ENCODE measurements around the gene STUM.

STUM gene

GRCh38 chr1:226530591-226530990, 18.0 kb upstream of the STUM start:
- no peak for DNase-seq
- no peak overlapping the region for H3K27ac ChIP-seq

DNA sequence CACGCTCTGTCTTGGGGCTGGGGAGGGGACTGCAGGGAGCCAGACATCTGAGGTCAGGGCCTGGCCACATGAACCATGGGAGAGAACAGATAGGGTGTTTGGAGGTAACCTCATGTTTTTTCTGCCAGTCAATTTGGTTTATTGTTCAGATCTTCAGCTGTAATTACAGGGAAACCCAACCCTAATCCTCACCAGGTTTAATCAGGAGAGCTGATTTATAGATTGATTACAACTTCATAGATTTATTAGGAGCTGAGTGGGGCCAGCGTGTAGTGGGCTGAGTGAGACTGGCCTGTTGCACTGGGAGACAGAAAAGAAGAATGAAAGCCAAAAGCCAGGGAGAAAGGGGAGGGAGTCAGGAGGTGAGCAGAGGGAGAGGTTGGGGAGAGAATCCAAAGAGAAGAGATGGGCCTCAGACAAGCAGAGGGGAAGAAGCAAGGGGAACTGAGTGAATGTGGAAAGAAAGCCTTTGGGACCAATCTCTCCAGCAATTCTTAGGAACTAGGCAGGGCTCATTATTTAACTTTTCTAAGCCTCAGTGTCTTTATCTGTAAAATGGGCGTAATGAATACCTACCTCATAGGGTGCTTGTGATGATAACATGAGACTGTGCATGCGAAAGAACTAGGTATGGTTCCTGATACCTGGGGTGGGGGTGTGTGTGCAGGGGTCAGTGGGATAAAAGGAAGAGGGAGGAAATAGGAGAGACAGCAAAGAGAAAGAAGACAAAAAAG, 17.0 kb upstream of the STUM start:
- no peak for DNase-seq
- Histone ChIP-seq H3K4me3 (ENCODE audit: low read depth, low read length) (no peak overlapping the region), H3K27ac (no peak overlapping the region), H3K36me3 (replicated peaks) (no peaks in the 10 kb centered on the region), H3K27me3 (replicated peaks) (no peaks in the 10 kb centered on the region)
- no peak for TF ChIP-seq CTCF (IDR thresholded peaks at IDR 0.05; ENCODE audit: low read depth, low read length, missing control alignments)
- in situ Hi-C loops (cut with HindIII; ENCODE audit: low pct_ligation_motif_present, low sequenced_read_pairs), result no loop called here

More at GRCh38 chr1:226530591-226530990, 18.0 kb upstream of the STUM start:
- in situ Hi-C loops (cut with HindIII; ENCODE audit: low pct_ligation_motif_present, low sequenced_read_pairs), result no loop called here
- TF ChIP-seq CTCF (IDR thresholded peaks at IDR 0.05; ENCODE audit: low read depth, low read length, missing control alignments), result no peak
- Histone ChIP-seq H3K27me3 (replicated peaks) (no peaks in the 10 kb centered on the region), H3K4me3 (ENCODE audit: low read depth, low read length) (no peak overlapping the region), H3K36me3 (replicated peaks) (no peaks in the 10 kb centered on the region)

- DNase-seq, result no peak
- no peaks in the 10 kb centered on the region for H3K36me3 ChIP-seq (replicated peaks)
- no peaks in the 10 kb centered on the region for H3K27me3 ChIP-seq (replicated peaks)
- in situ Hi-C loops (cut with HindIII; ENCODE audit: low pct_ligation_motif_present, low sequenced_read_pairs), result no loop called here
- H3K27ac ChIP-seq, result no peak overlapping the region
- no peak for TF ChIP-seq CTCF (IDR thresholded peaks at IDR 0.05; ENCODE audit: low read depth, low read length, missing control alignments)
- H3K4me3 ChIP-seq (ENCODE audit: low read depth, low read length), result no peak overlapping the region
Observed at GRCh38 chr1:226532553-226532952, 16.0 kb upstream of the STUM start.

- Histone ChIP-seq H3K27me3 (replicated peaks) (no peaks in the 10 kb centered on the region), H3K36me3 (replicated peaks) (no peaks in the 10 kb centered on the region), H3K27ac (no peak overlapping the region), H3K4me3 (ENCODE audit: low read depth, low read length) (no peak overlapping the region)
- DNase-seq, result no peak
- TF ChIP-seq CTCF (IDR thresholded peaks at IDR 0.05; ENCODE audit: low read depth, low read length, missing control alignments), result no peak
- in situ Hi-C loops (cut with HindIII; ENCODE audit: low pct_ligation_motif_present, low sequenced_read_pairs), result no loop called here
Observed at GRCh38 chr1:226533220-226533619, 15.3 kb upstream of the STUM start.

DNA sequence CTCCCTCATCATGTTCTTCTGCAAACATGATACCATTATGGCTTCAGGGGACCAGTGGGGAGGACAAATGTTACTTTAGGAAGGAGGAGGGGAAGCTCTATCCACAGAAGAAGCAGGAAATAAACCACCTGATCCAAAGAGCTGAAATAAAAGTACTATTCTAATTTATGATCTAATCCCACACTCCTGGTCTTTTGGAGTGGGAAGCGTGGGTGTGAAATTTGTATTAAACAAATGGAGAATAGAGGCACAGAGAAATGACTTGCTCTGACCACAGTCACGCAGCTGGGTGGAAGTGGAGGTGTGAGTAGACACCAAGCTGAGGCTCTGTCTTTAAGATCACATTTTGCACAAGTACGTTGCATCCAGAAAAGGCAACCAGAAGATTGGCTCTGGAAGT, 14.5 kb upstream of the STUM start:
- H3K27ac ChIP-seq, result no peak overlapping the region
- in situ Hi-C loops (cut with HindIII; ENCODE audit: low pct_ligation_motif_present, low sequenced_read_pairs), result no loop called here
- no peaks in the 10 kb centered on the region for H3K27me3 ChIP-seq (replicated peaks)
- TF ChIP-seq CTCF (IDR thresholded peaks at IDR 0.05; ENCODE audit: low read depth, low read length, missing control alignments), result no peak
- H3K4me3 ChIP-seq (ENCODE audit: low read depth, low read length), result no peak overlapping the region
- no peaks in the 10 kb centered on the region for H3K36me3 ChIP-seq (replicated peaks)
- no peak for DNase-seq

GRCh38 chr1:226534645-226535044, 13.9 kb upstream of the STUM start:
- in situ Hi-C loops (cut with HindIII; ENCODE audit: low pct_ligation_motif_present, low sequenced_read_pairs), result no loop called here
- Histone ChIP-seq H3K27me3 (replicated peaks) (no peaks in the 10 kb centered on the region), H3K36me3 (replicated peaks) (no peaks in the 10 kb centered on the region), H3K27ac (no peak overlapping the region), H3K4me3 (ENCODE audit: low read depth, low read length) (no peak overlapping the region)
- TF ChIP-seq CTCF (IDR thresholded peaks at IDR 0.05; ENCODE audit: low read depth, low read length, missing control alignments), result no peak
- DNase-seq, result no peak

All from brain microvascular endothelial cell (primary cell).